Mononuclear cell (primary cell): Measurements from ENCODE around the gene HSPE1. TPM values are rescaled to one million over a fixed set of nuclear protein-coding genes. Genes with fewer than 3 reads are reported as not detected.
"Not testable (repeated sequence)": the region's sequence is repeated elsewhere in the genome, so short reads cannot be mapped to it uniquely, and the experiment has no call there.

Experiments
- H3K27me3 ChIP-seq: 2 replicates; pipeline ENCODE4 v1.6.0; 2011; ENCODE audit warnings: low read length, control low read depth; ENCODE audit not compliant: insufficient read depth
- H3K4me1 ChIP-seq: 2 replicates; pipeline ENCODE4 v1.5.1; 2011; ENCODE audit warnings: mild to moderate bottlenecking, low read length, control low read depth; ENCODE audit not compliant: insufficient read depth
- H3K4me3 ChIP-seq: 2 replicates; pipeline ENCODE4 v1.5.1; 2011; ENCODE audit warnings: mild to moderate bottlenecking, low read length, moderate library complexity
- H3K9me3 ChIP-seq: 2 replicates; pipeline ENCODE4 v1.5.1; 2011; ENCODE audit warnings: low read depth, mild to moderate bottlenecking, control low read depth, low read length
- total RNA-seq: library from RNA; depleted of rRNA; stranded (reverse); fragments of >200 nt; gene quantifications from one replicate; pipeline ENCODE4 v1.2.3, GENCODE V29; 2012

Gene HSPE1
- total RNA-seq, 1 donor: 35.7 TPM

GRCh38 chr2:197514754-197515153, 14.6 kb downstream of the HSPE1 start:
- Histone ChIP-seq H3K27me3 (no peaks in the 10 kb centered on the region), H3K4me3 (peak overlapping the region; percentile 68), H3K4me1 (peaks cover 17% of the 10 kb centered on the region), H3K9me3 (no peaks in the 10 kb centered on the region)

- H3K9me3 ChIP-seq: no peaks in the 10 kb centered on the region
- H3K4me3 ChIP-seq: peak overlapping the region; percentile 68
- H3K27me3 ChIP-seq: no peaks in the 10 kb centered on the region
- peaks cover 17% of the 10 kb centered on the region for H3K4me1 ChIP-seq
Measured at GRCh38 chr2:197515315-197515738, 15.1 kb downstream of the HSPE1 start.

GRCh38 chr2:197515739-197516392, 15.7 kb downstream of the HSPE1 start, which contains the start of gene MOB4:
TSS of gene MOB4 (plus strand) at chr2:197516066. CDS start at chr2:197516087, 21 bp downstream.
- Histone ChIP-seq H3K27me3 (no peaks in the 10 kb centered on the region), H3K4me3 (peak within 1 kb of the TSS; percentile 68), H3K9me3 (no peaks in the 10 kb centered on the region), H3K4me1 (peaks cover 17% of the 10 kb centered on the region)

- H3K4me1 ChIP-seq: peaks cover 17% of the 10 kb centered on the region
- H3K27me3 ChIP-seq: no peaks in the 10 kb centered on the region
- H3K4me3 ChIP-seq: peak overlapping the region; percentile 68
- H3K9me3 ChIP-seq: no peaks in the 10 kb centered on the region
Measured at GRCh38 chr2:197516393-197516761, 16.2 kb downstream of the HSPE1 start.

- Histone ChIP-seq H3K4me1 (peaks cover 17% of the 10 kb centered on the region), H3K27me3 (no peaks in the 10 kb centered on the region), H3K9me3 (no peaks in the 10 kb centered on the region), H3K4me3 (peak overlapping the region; percentile 68)
Measured at GRCh38 chr2:197517150-197517549, 17.0 kb downstream of the HSPE1 start.

- Histone ChIP-seq H3K4me3 (no peak overlapping the region), H3K4me1 (peaks cover 4% of the 10 kb centered on the region), H3K9me3 (no peaks in the 10 kb centered on the region), H3K27me3 (no peaks in the 10 kb centered on the region)
Measured at GRCh38 chr2:197538412-197538811, 38.2 kb downstream of the HSPE1 start.

GRCh38 chr2:197539734-197540133, 39.6 kb downstream of the HSPE1 start:
- peaks cover 3% of the 10 kb centered on the region for H3K4me1 ChIP-seq

GRCh38 chr2:197543206-197543605, 43.0 kb downstream of the HSPE1 start:
- H3K9me3 ChIP-seq: no peaks in the 10 kb centered on the region
- no peak overlapping the region for H3K4me3 ChIP-seq
- no peaks in the 10 kb centered on the region for H3K4me1 ChIP-seq
- H3K27me3 ChIP-seq: no peaks in the 10 kb centered on the region

More at GRCh38 chr2:197539734-197540133, 39.6 kb downstream of the HSPE1 start:
- Histone ChIP-seq H3K9me3 (no peaks in the 10 kb centered on the region), H3K27me3 (no peaks in the 10 kb centered on the region), H3K4me3 (no peak overlapping the region)

- no peaks in the 10 kb centered on the region for H3K27me3 ChIP-seq
- H3K4me1 ChIP-seq: no peaks in the 10 kb centered on the region
- H3K9me3 ChIP-seq: no peaks in the 10 kb centered on the region
- no peak overlapping the region for H3K4me3 ChIP-seq
Measured at GRCh38 chr2:197547163-197547900, 47.2 kb downstream of the HSPE1 start.

- Histone ChIP-seq H3K9me3 (no peaks in the 10 kb centered on the region), H3K27me3 (no peaks in the 10 kb centered on the region), H3K4me3 (no peak overlapping the region), H3K4me1 (no peaks in the 10 kb centered on the region)
Measured at GRCh38 chr2:197548582-197548981, 48.4 kb downstream of the HSPE1 start.

GRCh38 chr2:197551260-197551659, 51.1 kb downstream of the HSPE1 start:
- H3K9me3 ChIP-seq, H3K27me3 ChIP-seq, H3K4me1 ChIP-seq, H3K4me3 ChIP-seq: not testable (repeated sequence)

Other genes starting within 250 kb of the HSPE1 start
- 171 TPM for gene ANKRD44, start 189.6 kb upstream of the HSPE1 start, total RNA-seq
- gene SF3B1, start 65.4 kb upstream of the HSPE1 start, total RNA-seq: 702 TPM
- 109 TPM for gene COQ10B, start 46.8 kb upstream of the HSPE1 start, total RNA-seq
- 90.6 TPM for gene HSPD1, start 539 bp upstream of the HSPE1 start, total RNA-seq
- gene MOB4, start 15.7 kb downstream of the HSPE1 start, total RNA-seq: 87.6 TPM
- gene RFTN2, start 175.2 kb downstream of the HSPE1 start, total RNA-seq: under 0.01 TPM
- 9.1 TPM for gene MARS2, start 205.0 kb downstream of the HSPE1 start, total RNA-seq